Measurements from ENCODE around the gene FES. TPM values are rescaled to one million over a fixed set of nuclear protein-coding genes. Genes with fewer than 3 reads are reported as not detected.
"Not testable (repeated sequence)": the region's sequence is repeated elsewhere in the genome, so short reads cannot be mapped to it uniquely, and the experiment has no call there.

FES gene
- polyA plus RNA-seq, 1 donor from 2014 or later, result 7.7 TPM

- no peak overlapping the region for H3K27ac Mint-ChIP-seq
- no peaks in the 10 kb centered on the region for H3K9me3 Mint-ChIP-seq
Observed at GRCh38 chr15:90887037-90887481, 2.8 kb downstream of the FES start.

GRCh38 chr15:90889313-90889730, 5.0 kb downstream of the FES start:
- peaks cover 14 to 17% (median 16%) of the 10 kb centered on the region in 3 donors for H3K4me1 Mint-ChIP-seq
- peaks cover 2% of the 10 kb centered on the region for H3K36me3 Mint-ChIP-seq
- H3K27ac Mint-ChIP-seq, result peak overlapping the region in 1 of 3 donors; percentile 82
- peaks cover 1% of the 10 kb centered on the region for H3K27me3 Mint-ChIP-seq
- no peaks in the 10 kb centered on the region for H3K9me3 Mint-ChIP-seq
- peak overlapping the region in 1 of 4 donors; percentile 5 for H3K4me3 Mint-ChIP-seq

More at GRCh38 chr15:90887037-90887481, 2.8 kb downstream of the FES start:
- no peak overlapping the region for H3K4me3 Mint-ChIP-seq
- H3K36me3 Mint-ChIP-seq, result peaks cover 2% of the 10 kb centered on the region
- H3K4me1 Mint-ChIP-seq, result peaks cover 15 to 19% (median 16%) of the 10 kb centered on the region in 3 donors
- peaks cover 1% of the 10 kb centered on the region for H3K27me3 Mint-ChIP-seq

GRCh38 chr15:90889736-90890456, 5.6 kb downstream of the FES start:
- peak overlapping the region in 1 of 3 donors; percentile 82 for H3K27ac Mint-ChIP-seq
- H3K4me3 Mint-ChIP-seq, result peak overlapping the region in 1 of 4 donors; percentile 5
- peaks cover 3% of the 10 kb centered on the region for H3K36me3 Mint-ChIP-seq
- H3K9me3 Mint-ChIP-seq, result no peaks in the 10 kb centered on the region
- H3K27me3 Mint-ChIP-seq, result peaks cover 1% of the 10 kb centered on the region
- peaks cover 12 to 16% (median 15%) of the 10 kb centered on the region in 3 donors for H3K4me1 Mint-ChIP-seq

GRCh38 chr15:90890839-90891238, 6.5 kb downstream of the FES start:
- Mint-ChIP-seq H3K27ac (no peak overlapping the region), H3K4me1 (peaks cover 5 to 9% (median 8%) of the 10 kb centered on the region in 3 donors), H3K36me3 (peaks cover 3% of the 10 kb centered on the region)

GRCh38 chr15:90891346-90891949, 7.1 kb downstream of the FES start:
- H3K27me3 Mint-ChIP-seq, result no peaks in the 10 kb centered on the region
- H3K27ac Mint-ChIP-seq, result no peak overlapping the region
- H3K9me3 Mint-ChIP-seq, result no peaks in the 10 kb centered on the region
- no peak overlapping the region for H3K4me3 Mint-ChIP-seq
- H3K36me3 Mint-ChIP-seq, result peaks cover 3% of the 10 kb centered on the region
- H3K4me1 Mint-ChIP-seq, result peaks cover 2 to 8% (median 6%) of the 10 kb centered on the region in 3 donors

More at GRCh38 chr15:90890839-90891238, 6.5 kb downstream of the FES start:
- Mint-ChIP-seq H3K4me3 (no peak overlapping the region), H3K9me3 (no peaks in the 10 kb centered on the region), H3K27me3 (peaks cover 1% of the 10 kb centered on the region)

- no peak overlapping the region for H3K4me3 Mint-ChIP-seq
- no peaks in the 10 kb centered on the region for H3K27me3 Mint-ChIP-seq
- H3K36me3 Mint-ChIP-seq, result peaks cover 3% of the 10 kb centered on the region
- H3K9me3 Mint-ChIP-seq, result no peaks in the 10 kb centered on the region
- H3K27ac Mint-ChIP-seq, result peak overlapping the region in 1 of 3 donors; percentile 13
- H3K4me1 Mint-ChIP-seq, result peaks cover 8 to 13% (median 12%) of the 10 kb centered on the region in 3 donors
Observed at GRCh38 chr15:90892023-90892422, 7.7 kb downstream of the FES start.

GRCh38 chr15:90892498-90893174, 8.3 kb downstream of the FES start:
- Mint-ChIP-seq H3K27ac (no peak overlapping the region), H3K27me3 (no peaks in the 10 kb centered on the region), H3K4me1 (peaks cover 12 to 19% (median 17%) of the 10 kb centered on the region in 3 donors), H3K4me3 (no peak overlapping the region), H3K36me3 (peaks cover 1% of the 10 kb centered on the region), H3K9me3 (no peaks in the 10 kb centered on the region)

- Mint-ChIP-seq H3K27me3 (no peaks in the 10 kb centered on the region), H3K27ac (no peak overlapping the region), H3K4me1 (peaks cover 12 to 20% (median 19%) of the 10 kb centered on the region in 3 donors), H3K9me3 (no peaks in the 10 kb centered on the region), H3K36me3 (peaks cover 1% of the 10 kb centered on the region), H3K4me3 (no peak overlapping the region)
Observed at GRCh38 chr15:90893175-90894090, 9.1 kb downstream of the FES start.

GRCh38 chr15:90895571-90896117, 11.3 kb downstream of the FES start:
- no peaks in the 10 kb centered on the region for H3K27me3 Mint-ChIP-seq
- peaks cover 1% of the 10 kb centered on the region for H3K36me3 Mint-ChIP-seq
- no peaks in the 10 kb centered on the region for H3K9me3 Mint-ChIP-seq
- peak overlapping the region in 1 of 3 donors; percentile 4 for H3K27ac Mint-ChIP-seq
- H3K4me1 Mint-ChIP-seq, result peaks cover 12 to 22% (median 20%) of the 10 kb centered on the region in 3 donors
- peak overlapping the region in 1 of 4 donors; percentile 6 for H3K4me3 Mint-ChIP-seq

- peak overlapping the region; percentile 34 to 83 (median 72) for H3K4me3 Mint-ChIP-seq
- H3K36me3 Mint-ChIP-seq, H3K27me3 Mint-ChIP-seq, H3K9me3 Mint-ChIP-seq: not testable (repeated sequence)
- peak overlapping the region; percentile 25 to 89 (median 69) for H3K27ac Mint-ChIP-seq
- H3K4me1 Mint-ChIP-seq, result peaks cover 22 to 34% (median 31%) of the 10 kb centered on the region in 3 donors
Observed at GRCh38 chr15:90897131-90897655, 12.9 kb downstream of the FES start.

- Mint-ChIP-seq H3K27me3 (no peaks in the 10 kb centered on the region), H3K4me3 (peak overlapping the region; percentile 87 to 95 (median 90)), H3K4me1 (peaks cover 31 to 34% (median 32%) of the 10 kb centered on the region in 3 donors), H3K36me3 (peaks cover 2% of the 10 kb centered on the region), H3K9me3 (no peaks in the 10 kb centered on the region), H3K27ac (peak overlapping the region; percentile 78 to 98 (median 88))
Observed at GRCh38 chr15:90901175-90902039, 17.1 kb downstream of the FES start.

GRCh38 chr15:90902040-90902839, 17.9 kb downstream of the FES start:
- Mint-ChIP-seq H3K4me3 (peak overlapping the region; percentile 87 to 95 (median 90)), H3K27ac (peak overlapping the region; percentile 60 to 88 (median 78)), H3K9me3 (no peaks in the 10 kb centered on the region), H3K36me3 (peaks cover 2% of the 10 kb centered on the region), H3K27me3 (no peaks in the 10 kb centered on the region), H3K4me1 (peaks cover 23 to 26% (median 23%) of the 10 kb centered on the region in 3 donors)
